Ecto neural progenitor cell (in vitro differentiated cells): ENCODE data around the gene EPB41L4B.

Experiments
- DNase-seq: peaks from one replicate; pipeline ENCODE4 v3.0.0-alpha.2; 2018; ENCODE audit warnings: low spot score

Gene EPB41L4B

GRCh38 chr9:109320331-109320741 is 523 bp downstream of the EPB41L4B start:
- no peak for DNase-seq

- peak; percentile 57 for DNase-seq
Observed at GRCh38 chr9:109319626-109320241, 1.1 kb downstream of the EPB41L4B start.

GRCh38 chr9:109319017-109319625 is 1.7 kb downstream of the EPB41L4B start:
- peak; percentile 58 for DNase-seq

GRCh38 chr9:109317979-109318741 is 2.7 kb downstream of the EPB41L4B start:
- DNase-seq, result no peak

- no peak for DNase-seq
Observed at GRCh38 chr9:109317311-109317978, 3.4 kb downstream of the EPB41L4B start.

GRCh38 chr9:109316207-109316640 is 4.6 kb downstream of the EPB41L4B start:
- no peak for DNase-seq

GRCh38 chr9:109315480-109316206 is 5.2 kb downstream of the EPB41L4B start:
- DNase-seq, result no peak

GRCh38 chr9:109314011-109314531 is 6.8 kb downstream of the EPB41L4B start:
- no peak for DNase-seq

GRCh38 chr9:109313351-109313750 is 7.5 kb downstream of the EPB41L4B start:
- DNase-seq, result no peak

- no peak for DNase-seq
Observed at GRCh38 chr9:109312783-109313182, 8.1 kb downstream of the EPB41L4B start.

GRCh38 chr9:109311731-109312130 is 9.1 kb downstream of the EPB41L4B start:
- DNase-seq, result no peak

GRCh38 chr9:109311286-109311685 is 9.6 kb downstream of the EPB41L4B start:
- DNase-seq, result no peak

GRCh38 chr9:109310486-109310901 is 10.4 kb downstream of the EPB41L4B start:
- DNase-seq, result no peak

- DNase-seq, result no peak
Observed at GRCh38 chr9:109309282-109309681, 11.6 kb downstream of the EPB41L4B start.

GRCh38 chr9:109307380-109308240 is 13.2 kb downstream of the EPB41L4B start:
- no peak for DNase-seq

- DNase-seq, result no peak
Observed at GRCh38 chr9:109305801-109306200, 15.1 kb downstream of the EPB41L4B start.

GRCh38 chr9:109304347-109304746 is 16.5 kb downstream of the EPB41L4B start:
- DNase-seq, result no peak

GRCh38 chr9:109303900-109304299 is 17.0 kb downstream of the EPB41L4B start:
- DNase-seq, result no peak

- no peak for DNase-seq
Observed at GRCh38 chr9:109302606-109303005, 18.3 kb downstream of the EPB41L4B start.

GRCh38 chr9:109301012-109301411 is 19.8 kb downstream of the EPB41L4B start:
- no peak for DNase-seq

GRCh38 chr9:109299891-109300290 is 21.0 kb downstream of the EPB41L4B start:
- DNase-seq, result no peak
